Esophagus squamous epithelium (tissue), 5 donors: ENCODE measurements around the gene SLC39A10. TPM values are rescaled to one million over a fixed set of nuclear protein-coding genes. Genes with fewer than 3 reads are reported as not detected.
A peak's percentile ranks its signal among the peaks of the same experiment; 100 is the strongest.

ENCODE experiments used
- DNase-seq: peaks from one replicate; lab custom pipeline; 2025; lab: John Stamatoyannopoulos, UW
- H3K27ac ChIP-seq, 4 donors: fragments of 200-600 bp; sonication (generic); one replicate each; pipeline ENCODE4 v1.5.1; 2016 to 2019; ENCODE audit warnings: mild to moderate bottlenecking in 1 of 4
- H3K27me3 ChIP-seq, 4 donors: fragments of 200-600 bp; sonication (generic); 1 replicate in 3 of 4; 2 replicates in 1 of 4; pipeline versions ENCODE4 v1.5.1 to v1.6.0; 2017 to 2021; ENCODE audit warnings: antibody characterized with exemption in 1 of 4
- H3K36me3 ChIP-seq, 3 donors: fragments of 200-600 bp; sonication (generic); one replicate each; pipeline ENCODE4 v1.5.1; 2016 to 2019
- H3K4me1 ChIP-seq, 3 donors: fragments of 200-600 bp; sonication (generic); one replicate each; pipeline ENCODE4 v1.5.1; 2017 to 2019
- H3K4me3 ChIP-seq, 4 donors: fragments of 200-600 bp; sonication (generic); 1 replicate in 3 of 4; 2 replicates in 1 of 4; pipeline ENCODE4 v1.5.1; 2016 to 2019; ENCODE audit warnings: mild to moderate bottlenecking in 2 of 4, moderate library complexity in 1 of 4
- H3K9me3 ChIP-seq, 3 donors: fragments of 200-600 bp; sonication (generic); one replicate each; pipeline ENCODE4 v1.5.1; 2016 to 2019
- CTCF ChIP-seq, 6 experiments: fragments of 450-650 bp in 4 of 6; fragments of 200-600 bp in 2 of 6; sonication (generic) in 2 of 6; IDR thresholded peaks; one replicate each; pipeline ENCODE4 v1.5.1; 2016 to 2019; ENCODE audit warnings: antibody characterized with exemption in 6 of 6, mild to moderate bottlenecking in 4 of 6, moderate library complexity in 4 of 6
- POLR2A ChIP-seq, 4 donors: fragments of 450-650 bp; IDR thresholded peaks; one replicate each; pipeline ENCODE4 v1.6.1; 2017; ENCODE audit warnings: antibody characterized with exemption in 4 of 4, mild to moderate bottlenecking in 4 of 4, moderate library complexity in 3 of 4
- WGBS, 2 donors: methylation state at CpG; one replicate each; pipeline ENCODE4 v1.1.5; 2018; 5-methylcytosine and 5-hydroxymethylcytosine counted together
- intact Hi-C: fragments of 100-400 bp; cut with DNase I; formaldehyde crosslinking; loops from one replicate; pipeline ENCODE4 v1.15.0; 2022
- total RNA-seq, 4 donors: library from RNA; depleted of rRNA; stranded (reverse); fragments of >200 nt; gene quantifications; one replicate each; pipeline ENCODE4 v1.1.0, GENCODE V29; 2016
- donor health status: DM: yes; HTN: yes; CAD: no.

SLC39A10 gene
- 10 to 100 TPM in 2 of 4 donors, 1 to 10 TPM in 2; 2.0 to 15.3 (median 9.3) TPM for total RNA-seq

GRCh38 chr2:195656859-195657633 is at the start of gene SLC39A10:
Gene SLC39A10, plus strand, starts transcription at chr2:195657226. Its CDS starts 22,817 bp downstream, at chr2:195680043.
- intact Hi-C loops: no loop called here
- Histone ChIP-seq H3K4me1 (peaks cover 0 to 39% (median 17%) of the 10 kb centered on the region in 3 donors), H3K27ac (peak within 1 kb of the TSS; percentile 94 to 99 (median 97)), H3K4me3 (peak within 1 kb of the TSS; percentile 70 to 95 (median 88)), H3K27me3 (no peaks in the 10 kb centered on the region), H3K9me3 (no peaks in the 10 kb centered on the region), H3K36me3 (no peaks in the 10 kb centered on the region)
- WGBS, 2 donors: 0 to 1% methylated on average over 34 to 40 of the region's 85 CpGs
- TF ChIP-seq CTCF (IDR thresholded peaks at IDR 0.05) (peak in 5 of 6 experiments; percentile 38 to 62 (median 53)), POLR2A (IDR thresholded peaks at IDR 0.05) (peak in 3 of 4 donors; percentile 75 to 99 (median 96))
- peak; percentile 91 for DNase-seq

- Histone ChIP-seq H3K27ac (no peak overlapping the region), H3K4me3 (no peak overlapping the region), H3K9me3 (no peaks in the 10 kb centered on the region), H3K36me3 (no peaks in the 10 kb centered on the region), H3K4me1 (peaks cover 0 to 11% (median 0%) of the 10 kb centered on the region in 3 donors), H3K27me3 (no peaks in the 10 kb centered on the region)
- DNase-seq: no peak
- no peak for TF ChIP-seq CTCF (IDR thresholded peaks at IDR 0.05)
- no peak for TF ChIP-seq POLR2A (IDR thresholded peaks at IDR 0.05)
- 72 to 77% methylated on average over 7 of the region's 7 CpGs for WGBS, 2 donors
- intact Hi-C loops: no loop called here
These were observed 48.1 kb upstream of the SLC39A10 start for GRCh38 chr2:195608768-195609454.

GRCh38 chr2:195610717-195611116 is 46.3 kb upstream of the SLC39A10 start:
- no peaks in the 10 kb centered on the region for H3K27me3 ChIP-seq
- no peaks in the 10 kb centered on the region for H3K36me3 ChIP-seq
- no peaks in the 10 kb centered on the region for H3K9me3 ChIP-seq
- TF ChIP-seq POLR2A (IDR thresholded peaks at IDR 0.05) (no peak), CTCF (IDR thresholded peaks at IDR 0.05) (no peak)
- DNase-seq: no peak
- H3K4me1 ChIP-seq: peaks cover 0 to 11% (median 0%) of the 10 kb centered on the region in 3 donors
- no peak overlapping the region for H3K27ac ChIP-seq
- H3K4me3 ChIP-seq: no peak overlapping the region
- intact Hi-C loops: no loop called here

- H3K9me3 ChIP-seq: no peaks in the 10 kb centered on the region
- H3K36me3 ChIP-seq: no peaks in the 10 kb centered on the region
- intact Hi-C loops: no loop called here
- peaks cover 0 to 11% (median 0%) of the 10 kb centered on the region in 3 donors for H3K4me1 ChIP-seq
- 20 to 34% methylated on average over 3 of the region's 3 CpGs for WGBS, 2 donors
- H3K27me3 ChIP-seq: no peaks in the 10 kb centered on the region
- peak overlapping the region in 2 of 4 donors; percentile 8 to 22 for H3K27ac ChIP-seq
- no peak for DNase-seq
- no peak for TF ChIP-seq POLR2A (IDR thresholded peaks at IDR 0.05)
- no peak for TF ChIP-seq CTCF (IDR thresholded peaks at IDR 0.05)
- H3K4me3 ChIP-seq: no peak overlapping the region
These were observed 44.2 kb upstream of the SLC39A10 start for GRCh38 chr2:195612611-195613495.
